SK-N-SH (cell line): ENCODE results near the gene HHAT. TPM values are rescaled to one million over a fixed set of nuclear protein-coding genes. Genes with fewer than 3 reads are reported as not detected.
A peak's percentile ranks its signal among the peaks of the same experiment; 100 is the strongest.

Source experiments
- CTCF ChIA-PET: fragments of 300-600, 350-600 bp; formaldehyde crosslinking; extraction: SDS; loops from one replicate; lab custom pipeline; 2021; lab: Yijun Ruan, JAX
- POLR2A ChIA-PET: fragments of 350-600 bp; sonication (Branson Sonifier 250); formaldehyde crosslinking; extraction: SDS; loops from one replicate; lab custom pipeline; 2020; ENCODE audit warnings: antibody characterized with exemption, inconsistent platforms; lab: Yijun Ruan, JAX
- DNase-seq: peaks from one replicate; pipeline ENCODE4 v3.0.0; 2012
- H2AFZ ChIP-seq: fragments of 200-600 bp; sonication (generic); 2 replicates; pipeline ENCODE4 v1.8.1; 2016; ENCODE audit warnings: antibody characterized with exemption, mild to moderate bottlenecking, low read depth
- H3F3A ChIP-seq: fragments of 200-600 bp; sonication (generic); replicated peaks from 2 replicates; pipeline ENCODE3; 2016; ENCODE audit warnings: antibody characterized with exemption, mild to moderate bottlenecking; ENCODE audit not compliant: insufficient read depth
- H3K27ac ChIP-seq, 2 experiments: fragments of 200-500 bp in 1 of 2; fragments of 200-600 bp in 1 of 2; sonication (Bioruptor generic) in 1 of 2; sonication (generic), shearing (Covaris generic) in 1 of 2; 2 replicates each; pipeline versions ENCODE4 v1.5.1 to v1.6.1; 2014 to 2016; ENCODE audit warnings: low read depth in 2 of 2, inconsistent platforms in 1 of 2, low read length in 1 of 2, mild to moderate bottlenecking in 1 of 2, mixed read lengths in 1 of 2
- H3K27me3 ChIP-seq: fragments of 200-600 bp; sonication (generic), shearing (Covaris generic); 2 replicates; pipeline ENCODE4 v1.6.1; 2016; ENCODE audit warnings: mixed run types; ENCODE audit not compliant: insufficient read depth
- H3K36me3 ChIP-seq, 2 experiments: fragments of 200-500 bp in 1 of 2; fragments of 200-600 bp in 1 of 2; sonication (Bioruptor generic) in 1 of 2; sonication (generic) in 1 of 2; replicated peaks in 1 of 2; 2 replicates each; pipeline versions ENCODE3 to v1.5.1; 2014 to 2016; ENCODE audit warnings: low read length in 1 of 2, mild to moderate bottlenecking in 1 of 2; ENCODE audit not compliant: insufficient read depth in 2 of 2, control insufficient read depth in 1 of 2
- H3K4me1 ChIP-seq, 2 experiments: fragments of 200-500 bp in 1 of 2; fragments of 200-600 bp in 1 of 2; sonication (Bioruptor generic) in 1 of 2; sonication (generic), shearing (Covaris generic) in 1 of 2; 2 replicates each; pipeline versions ENCODE4 v1.5.1 to v1.6.1; 2014 to 2016; ENCODE audit warnings: low read depth in 1 of 2, low read length in 1 of 2, mixed run types in 1 of 2; ENCODE audit not compliant: insufficient read depth in 2 of 2, control insufficient read depth in 1 of 2
- H3K4me2 ChIP-seq: fragments of 200-600 bp; sonication (generic), shearing (Covaris generic); 2 replicates; pipeline ENCODE4 v1.6.1; 2017; ENCODE audit warnings: mixed run types
- H3K4me3 ChIP-seq, 2 experiments: fragments of 200-500 bp in 1 of 2; fragments of 200-600 bp in 1 of 2; sonication (Bioruptor generic) in 1 of 2; sonication (generic), shearing (Covaris generic) in 1 of 2; 2 replicates each; pipeline versions ENCODE4 v1.5.1 to v1.8.1; 2014 to 2016; ENCODE audit warnings: low read depth in 2 of 2, inconsistent platforms in 1 of 2, low read length in 1 of 2, mild to moderate bottlenecking in 1 of 2, mixed read lengths in 1 of 2, moderate library complexity in 1 of 2
- H3K79me2 ChIP-seq: fragments of 200-600 bp; sonication (generic); 2 replicates; pipeline ENCODE4 v1.8.1; 2017; ENCODE audit warnings: mild to moderate bottlenecking; ENCODE audit not compliant: insufficient read depth
- H3K9ac ChIP-seq: fragments of 200-600 bp; sonication (generic); 2 replicates; pipeline ENCODE4 v1.6.1; 2017; ENCODE audit warnings: mixed run types
- H3K9me2 ChIP-seq: fragments of 200-600 bp; sonication (generic); 2 replicates; pipeline ENCODE4 v1.6.1; 2017; ENCODE audit warnings: mixed run types
- H3K9me3 ChIP-seq: fragments of 200-600 bp; sonication (generic); 2 replicates; pipeline ENCODE4 v1.6.1; 2017; ENCODE audit warnings: mixed run types, mild to moderate bottlenecking, moderate library complexity
- H4K20me1 ChIP-seq: fragments of 200-600 bp; sonication (generic); 2 replicates; pipeline ENCODE4 v1.6.1; 2017; ENCODE audit warnings: mild to moderate bottlenecking, mixed run types; ENCODE audit not compliant: insufficient read depth
- EP300 ChIP-seq, 2 experiments: IDR thresholded peaks; 2 replicates each; pipeline versions ENCODE4 v1.4.0 to v1.6.1; 2012; ENCODE audit warnings: borderline replicate concordance in 1 of 2, low read depth in 1 of 2, low read length in 1 of 2
- EZH2phosphoT487 ChIP-seq: fragments of 200-600 bp; sonication (generic); IDR thresholded peaks from 2 replicates; pipeline ENCODE4 v1.6.1; 2017; ENCODE audit warnings: low read depth, mixed run types, mild to moderate bottlenecking, antibody characterized with exemption, moderate library complexity, borderline replicate concordance
- FOSL2 ChIP-seq: IDR thresholded peaks from 2 replicates; pipeline ENCODE4 v1.4.0; 2012; ENCODE audit warnings: low read depth, mild to moderate bottlenecking, moderate library complexity, borderline replicate concordance
- GABPA ChIP-seq: IDR thresholded peaks from 2 replicates; pipeline ENCODE4 v1.4.0; 2012; ENCODE audit warnings: low read depth, mild to moderate bottlenecking
- GATA2 ChIP-seq: sonication (generic); formaldehyde crosslinking; IDR thresholded peaks from 2 replicates; pipeline ENCODE4 v1.5.0; 2020; ENCODE audit warnings: mild to moderate bottlenecking, missing genetic modification reagents
- IRF3 ChIP-seq: fragments of 150-350 bp; IDR thresholded peaks from 2 replicates; pipeline ENCODE4 v1.6.1; 2016; ENCODE audit warnings: mild to moderate bottlenecking, low read depth, low read length
- JUND ChIP-seq: IDR thresholded peaks from 2 replicates; pipeline ENCODE4 v1.4.0; 2012
- MAX ChIP-seq: IDR thresholded peaks from 2 replicates; pipeline ENCODE4 v1.4.0; 2012; ENCODE audit warnings: low read depth
- NRF1 ChIP-seq: IDR thresholded peaks from 2 replicates; pipeline ENCODE4 v1.6.1; 2012; ENCODE audit warnings: low read depth, mild to moderate bottlenecking, low read length
- POLR2AphosphoS5 ChIP-seq: IDR thresholded peaks from 2 replicates; pipeline ENCODE4 v1.6.1; 2012; ENCODE audit warnings: low read depth, low read length
- RAD21 ChIP-seq: IDR thresholded peaks from 2 replicates; pipeline ENCODE4 v1.6.1; 2012; ENCODE audit warnings: mild to moderate bottlenecking, low read length
- RCOR1 ChIP-seq: fragments of 150-350 bp; IDR thresholded peaks from 2 replicates; pipeline ENCODE4 v1.6.1; 2017; ENCODE audit warnings: antibody characterized with exemption, low read length
- RXRA ChIP-seq: IDR thresholded peaks from 2 replicates; pipeline ENCODE4 v1.4.0; 2012; ENCODE audit warnings: low read depth, mild to moderate bottlenecking, borderline replicate concordance
- SIN3A ChIP-seq: IDR thresholded peaks from 2 replicates; pipeline ENCODE4 v1.6.1; 2012; ENCODE audit warnings: low read depth, mild to moderate bottlenecking, low read length, moderate library complexity, borderline replicate concordance
- SMC3 ChIP-seq: IDR thresholded peaks from 2 replicates; pipeline ENCODE4 v1.6.1; 2012; ENCODE audit warnings: low read depth, low read length, improper control_type of control experiment
- TAF1 ChIP-seq: IDR thresholded peaks from 2 replicates; pipeline ENCODE4 v1.6.1; 2012; ENCODE audit warnings: low read depth, mild to moderate bottlenecking, low read length, moderate library complexity, borderline replicate concordance
- TCF12 ChIP-seq: IDR thresholded peaks from 2 replicates; pipeline ENCODE4 v1.4.0; 2012
- TEAD4 ChIP-seq: IDR thresholded peaks from 2 replicates; pipeline ENCODE4 v1.4.0; 2012; ENCODE audit warnings: mild to moderate bottlenecking, borderline replicate concordance; ENCODE audit not compliant: insufficient read depth
- USF1 ChIP-seq: IDR thresholded peaks from 2 replicates; pipeline ENCODE4 v1.4.0; 2012; ENCODE audit warnings: low read depth, borderline replicate concordance
- USF2 ChIP-seq: fragments of 150-350 bp; IDR thresholded peaks from 2 replicates; pipeline ENCODE4 v1.6.1; 2017; ENCODE audit warnings: antibody characterized with exemption, low read length, low read depth, borderline replicate concordance
- ZBTB33 ChIP-seq: IDR thresholded peaks from 2 replicates; pipeline ENCODE4 v1.4.0; 2012; ENCODE audit warnings: low read depth, borderline replicate concordance
- WGBS: methylation state at CpG from one replicate; pipeline ENCODE4 v1.1.6; 2017; ENCODE audit warnings: low lambda C conversion rate; 5-methylcytosine and 5-hydroxymethylcytosine counted together
- polyA plus RNA-seq, 3 experiments: library from polyadenylated mRNA; depleted of rRNA; stranded (reverse); fragments of >200 nt; gene quantifications; 2 replicates each; pipeline ENCODE4 v1.2.3, GENCODE V29; 2012

Gene HHAT
- polyA plus RNA-seq, 1 of the 3 experiments (the other 2 are of a cell fraction) = 8.1 TPM

- no peak for TF ChIP-seq ZBTB33
- TF ChIP-seq EP300 (IDR thresholded peaks at IDR 0.05; ENCODE audit: borderline replicate concordance in 1 of 2, low read depth in 1 of 2, low read length in 1 of 2) = peak; percentile 22 to 61; a peak in 1 of 4 replicates
- peak; percentile 62 for TF ChIP-seq FOSL2
- TF ChIP-seq POLR2AphosphoS5 = no peak
- TF ChIP-seq RCOR1 = no peak
- TF ChIP-seq RXRA = peak; percentile 78; the same call in 1 of the 2 replicates
- no peak for TF ChIP-seq EZH2phosphoT487
- TF ChIP-seq SIN3A = no peak
- TF ChIP-seq JUND = peak; percentile 83
These were observed 49.1 kb downstream of the HHAT start (continued) for GRCh38 chr1:210377731-210378333.

GRCh38 chr1:210378736-210379135, 50.0 kb downstream of the HHAT start:
- TF ChIP-seq MAX (no peak), RXRA (no peak), USF1 (no peak), USF2 (no peak), SMC3 (no peak), EP300 (IDR thresholded peaks at IDR 0.05; ENCODE audit: borderline replicate concordance in 1 of 2, low read depth in 1 of 2, low read length in 1 of 2) (no peak), TCF12 (peak; percentile 13; the same call in 1 of the 2 replicates), GATA2 (CRISPR knock-in tag) (no peak), IRF3 (no peak), TEAD4 (no peak), JUND (no peak), EZH2phosphoT487 (no peak), RAD21 (no peak), NRF1 (no peak), TAF1 (no peak), GABPA (no peak), POLR2AphosphoS5 (no peak), FOSL2 (peak; percentile 11; the same call in 1 of the 2 replicates)
- TF ChIP-seq, all 33 proteins: peak for 2
- Histone ChIP-seq H2AFZ (no peak overlapping the region), H3K27me3 (no peaks in the 10 kb centered on the region), H3K36me3 (no peaks in the 10 kb centered on the region), H3K79me2 (no peaks in the 10 kb centered on the region), H3K27ac (peak overlapping the region; percentile 17 to 83; a peak in 3 of 4 replicates), H3K4me1 (peaks cover 3 to 30% of the 10 kb centered on the region in 2 experiments), H3K4me2 (peak overlapping the region; percentile 26; the same call in 1 of the 2 replicates), H4K20me1 (no peaks in the 10 kb centered on the region), H3K9me2 (no peaks in the 10 kb centered on the region), H3K9me3 (no peaks in the 10 kb centered on the region), H3K4me3 (no peak overlapping the region), H3F3A (peaks cover 18% of the 10 kb centered on the region), H3K9ac (peak overlapping the region; percentile 60; the same call in 1 of the 2 replicates)
- ChIA-PET CTCF (interaction anchor here (0.6 to 0.9 kb wide), 4 partner anchors 21 to 1593 kb away, joined by 3 to 4 read pairs (median 3); no protein-coding TSS in a partner anchor), POLR2A (no interaction called here)
- WGBS = 76% methylated on average over 1 of the region's 1 CpG
- DNase-seq = no peak
